Dermis lymphatic vessel endothelial cell (primary cell): ENCODE measurements around the gene ZNF608. TPM values are rescaled to one million over a fixed set of nuclear protein-coding genes. Genes with fewer than 3 reads are reported as not detected.

Experiments
- total RNA-seq: library from RNA; depleted of rRNA; stranded (reverse); fragments of >200 nt; gene quantifications from 2 replicates; pipeline ENCODE4 v1.2.1, GENCODE V29; 2014

Gene ZNF608, protein sequence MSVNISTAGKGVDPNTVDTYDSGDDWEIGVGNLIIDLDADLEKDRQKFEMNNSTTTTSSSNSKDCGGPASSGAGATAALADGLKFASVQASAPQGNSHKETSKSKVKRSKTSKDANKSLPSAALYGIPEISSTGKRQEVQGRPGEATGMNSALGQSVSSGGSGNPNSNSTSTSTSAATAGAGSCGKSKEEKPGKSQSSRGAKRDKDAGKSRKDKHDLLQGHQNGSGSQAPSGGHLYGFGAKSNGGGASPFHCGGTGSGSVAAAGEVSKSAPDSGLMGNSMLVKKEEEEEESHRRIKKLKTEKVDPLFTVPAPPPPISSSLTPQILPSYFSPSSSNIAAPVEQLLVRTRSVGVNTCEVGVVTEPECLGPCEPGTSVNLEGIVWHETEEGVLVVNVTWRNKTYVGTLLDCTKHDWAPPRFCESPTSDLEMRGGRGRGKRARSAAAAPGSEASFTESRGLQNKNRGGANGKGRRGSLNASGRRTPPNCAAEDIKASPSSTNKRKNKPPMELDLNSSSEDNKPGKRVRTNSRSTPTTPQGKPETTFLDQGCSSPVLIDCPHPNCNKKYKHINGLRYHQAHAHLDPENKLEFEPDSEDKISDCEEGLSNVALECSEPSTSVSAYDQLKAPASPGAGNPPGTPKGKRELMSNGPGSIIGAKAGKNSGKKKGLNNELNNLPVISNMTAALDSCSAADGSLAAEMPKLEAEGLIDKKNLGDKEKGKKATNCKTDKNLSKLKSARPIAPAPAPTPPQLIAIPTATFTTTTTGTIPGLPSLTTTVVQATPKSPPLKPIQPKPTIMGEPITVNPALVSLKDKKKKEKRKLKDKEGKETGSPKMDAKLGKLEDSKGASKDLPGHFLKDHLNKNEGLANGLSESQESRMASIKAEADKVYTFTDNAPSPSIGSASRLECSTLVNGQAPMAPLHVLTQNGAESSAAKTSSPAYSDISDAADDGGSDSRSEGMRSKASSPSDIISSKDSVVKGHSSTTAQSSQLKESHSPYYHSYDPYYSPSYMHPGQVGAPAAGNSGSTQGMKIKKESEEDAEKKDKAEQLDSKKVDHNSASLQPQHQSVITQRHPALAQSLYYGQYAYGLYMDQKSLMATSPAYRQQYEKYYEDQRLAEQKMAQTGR (N-terminal part only)
- total RNA-seq: 7.8 and 12.8 TPM in 2 replicates

DNA sequence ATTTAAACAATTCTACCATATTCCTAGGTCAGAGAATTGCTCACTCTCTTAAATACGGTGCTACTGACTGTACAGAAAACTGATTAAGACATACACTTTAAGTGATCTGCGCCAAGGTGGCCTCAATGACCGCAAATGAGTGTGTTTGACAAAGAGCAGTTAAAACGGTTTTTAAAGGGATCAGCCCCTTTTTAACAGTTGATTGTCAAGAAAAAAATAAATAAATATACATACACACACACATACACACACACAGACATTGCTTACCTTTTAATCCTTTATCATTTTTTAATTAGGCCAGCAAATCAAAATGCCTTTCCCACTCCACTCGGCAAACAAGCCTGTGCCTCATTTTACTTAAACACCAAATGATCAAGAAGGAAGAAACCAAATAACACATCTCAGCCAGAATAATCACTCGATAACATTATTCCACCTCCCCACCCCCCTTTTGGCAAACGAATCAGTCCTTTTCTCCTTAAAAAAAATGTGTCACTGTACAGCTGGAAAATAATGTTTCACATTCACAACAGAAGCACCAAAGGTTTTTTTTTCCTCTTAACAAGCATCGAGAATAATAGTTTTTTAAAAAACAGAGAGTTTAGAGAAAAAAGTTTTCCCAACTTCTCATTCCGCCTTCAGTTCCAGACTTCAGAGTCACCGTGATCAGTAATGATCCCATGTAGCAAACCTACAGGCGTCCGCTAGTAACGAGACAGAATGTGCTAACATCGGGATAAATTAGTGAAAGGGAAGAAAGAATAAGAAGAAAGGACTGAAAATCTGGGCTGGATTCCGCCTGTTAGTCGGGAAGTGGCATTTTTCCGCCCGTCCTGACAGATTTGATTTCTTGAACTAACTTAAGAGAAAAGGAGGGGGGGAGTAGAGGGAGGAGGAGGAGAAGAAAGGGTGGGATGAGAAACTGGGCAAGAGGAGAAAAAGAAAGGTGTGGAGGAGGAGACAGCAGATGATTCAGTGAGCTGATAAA is at the start of gene ZNF608:
ZNF608 (minus strand) TSS at position 712 of the 988 bp plus-strand sequence. CDS start 1,650 bp downstream, outside the sequence.

